OCI-LY7 (cell line): Measurements from ENCODE around the gene TRIM26. TPM values are rescaled to one million over a fixed set of nuclear protein-coding genes. Genes with fewer than 3 reads are reported as not detected.
"Not testable (repeated sequence)": the region's sequence is repeated elsewhere in the genome, so short reads cannot be mapped to it uniquely, and the experiment has no call there.

Experiments
- BruUV-seq: library from RNA; stranded (reverse); fragments of 400-500 nt; replicated peaks from 2 replicates; lab custom pipeline; 2021; lab: Mats Ljungman, UMichigan
- CTCF ChIA-PET: fragments of 300-600 bp; sonication (Branson Sonifier 250); formaldehyde crosslinking; loops from one replicate; lab custom pipeline; 2022; ENCODE audit warnings: antibody characterized with exemption; ENCODE audit not compliant: unreplicated experiment; lab: Charles Lee
- POLR2A ChIA-PET: fragments of 300-600 bp; sonication (Branson Sonifier 250); formaldehyde crosslinking; loops from one replicate; lab custom pipeline; 2022; ENCODE audit warnings: antibody characterized with exemption; lab: Charles Lee
- DNase-seq: peaks from one replicate; pipeline ENCODE4 v3.0.0-alpha.2; 2015; ENCODE audit warnings: low spot score
- H2AFZ ChIP-seq: fragments of 200-600 bp; sonication (generic), shearing (Covaris generic); 2 replicates; pipeline ENCODE4 v1.6.1; 2014; ENCODE audit warnings: mild to moderate bottlenecking, antibody characterized with exemption, low read length, moderate library complexity
- H3K27ac ChIP-seq: fragments of 200-600 bp; sonication (generic); 2 replicates; pipeline ENCODE4 v1.5.1; 2014; ENCODE audit warnings: mixed run types, low read depth, mild to moderate bottlenecking, moderate library complexity, low read length, inconsistent platforms; ENCODE audit not compliant: poor library complexity, severe bottlenecking
- H3K36me3 ChIP-seq: fragments of 200-600 bp; sonication (generic); 2 replicates; pipeline ENCODE4 v1.6.1; 2014; ENCODE audit warnings: mild to moderate bottlenecking, antibody characterized with exemption, low read length, moderate library complexity, mixed read lengths; ENCODE audit not compliant: insufficient read depth
- H3K4me1 ChIP-seq: fragments of 200-600 bp; sonication (generic); 2 replicates; pipeline ENCODE4 v1.5.1; 2014; ENCODE audit warnings: mild to moderate bottlenecking, low read length; ENCODE audit not compliant: insufficient read depth, poor library complexity, severe bottlenecking
- H3K4me2 ChIP-seq: fragments of 200-600 bp; sonication (generic); 2 replicates; pipeline ENCODE4 v1.6.1; 2014; ENCODE audit warnings: mild to moderate bottlenecking, low read length
- H3K4me3 ChIP-seq: fragments of 200-600 bp; sonication (generic); 2 replicates; pipeline ENCODE4 v1.5.1; 2014; ENCODE audit warnings: mild to moderate bottlenecking, low read depth, low read length; ENCODE audit not compliant: poor library complexity, severe bottlenecking
- H3K79me2 ChIP-seq: fragments of 200-600 bp; sonication (generic); 2 replicates; pipeline ENCODE4 v1.6.1; 2016; ENCODE audit warnings: low read depth, mild to moderate bottlenecking, low read length, moderate library complexity, mixed read lengths; ENCODE audit not compliant: insufficient read depth
- H3K9me2 ChIP-seq: fragments of 200-600 bp; sonication (generic); 2 replicates; pipeline ENCODE4 v1.6.1; 2016; ENCODE audit warnings: mild to moderate bottlenecking, low read length, mixed read lengths; ENCODE audit not compliant: insufficient read depth
- H3K9me3 ChIP-seq: fragments of 200-600 bp; sonication (generic); 2 replicates; pipeline ENCODE4 v1.6.1; 2014; ENCODE audit warnings: mild to moderate bottlenecking, mixed run types, low read length, mixed read lengths
- H4K20me1 ChIP-seq: fragments of 200-600 bp; sonication (generic); 2 replicates; pipeline ENCODE4 v1.6.1; 2014; ENCODE audit warnings: mild to moderate bottlenecking, antibody characterized with exemption, low read length, moderate library complexity, mixed read lengths; ENCODE audit not compliant: insufficient read depth
- CTCF ChIP-seq: fragments of 200-600 bp; sonication (generic); conservative IDR thresholded peaks from 2 replicates; pipeline ENCODE4 v1.5.1; 2014; ENCODE audit warnings: mild to moderate bottlenecking, antibody characterized with exemption, low read length, moderate library complexity, mixed read lengths
- EZH2phosphoT487 ChIP-seq: fragments of 200-600 bp; sonication (generic); IDR thresholded peaks from 2 replicates; pipeline ENCODE4 v1.6.1; 2018; ENCODE audit warnings: low read depth, borderline replicate concordance, mild to moderate bottlenecking, mixed run types, antibody characterized with exemption, low read length, moderate library complexity, mixed read lengths
- intact Hi-C: fragments of 100-400 bp; cut with micrococcal nuclease; formaldehyde crosslinking; loops from one replicate; pipeline ENCODE4 v1.10.0; 2022; ENCODE audit not compliant: unreplicated experiment
- total RNA-seq, 2 experiments: library from RNA; depleted of rRNA in 1 of 2; stranded (reverse); fragments of >200 nt in 1 of 2; shearing (Covaris generic) in 1 of 2; gene quantifications; 2 replicates each; pipeline ENCODE4 v1.2.3, GENCODE V29; 2014 to 2022

Gene TRIM26
- total RNA-seq, 2 experiments from 2014 or later: 53.2 to 53.3 TPM

- CTCF ChIA-PET: no interaction called here
- peak; percentile 85 for DNase-seq
- Histone ChIP-seq H3K27ac (peak overlapping the region; percentile 12), H3K4me3 (peak overlapping the region; percentile 92), H3K9me2 (0 out of 2 replicates have a peak, but pooled peaks cover 7% of the 10 kb centered on the region), H2AFZ (peak overlapping the region; percentile 97), H3K36me3 (0 out of 2 replicates have a peak, but pooled peaks cover 9% of the 10 kb centered on the region), H3K9me3 (no peaks in the 10 kb centered on the region; the same call in 1 of the 2 replicates), H4K20me1 (no peaks in the 10 kb centered on the region), H3K4me2 (peak overlapping the region; percentile 89), H3K4me1 (peaks cover 16% of the 10 kb centered on the region), H3K79me2 (no peaks in the 10 kb centered on the region)
- no TSS peak for BruUV-seq
- TF ChIP-seq EZH2phosphoT487 (no peak), CTCF (peak; percentile 51)
- intact Hi-C loops: loop anchor here (2.0 kb wide), 1 partner anchor 47 kb away; the partner anchor contains the start of gene TRIM26
- POLR2A ChIA-PET: no interaction called here
These were observed 46.2 kb upstream of the TRIM26 start for GRCh38 chr6:30259140-30260035.

DNA sequence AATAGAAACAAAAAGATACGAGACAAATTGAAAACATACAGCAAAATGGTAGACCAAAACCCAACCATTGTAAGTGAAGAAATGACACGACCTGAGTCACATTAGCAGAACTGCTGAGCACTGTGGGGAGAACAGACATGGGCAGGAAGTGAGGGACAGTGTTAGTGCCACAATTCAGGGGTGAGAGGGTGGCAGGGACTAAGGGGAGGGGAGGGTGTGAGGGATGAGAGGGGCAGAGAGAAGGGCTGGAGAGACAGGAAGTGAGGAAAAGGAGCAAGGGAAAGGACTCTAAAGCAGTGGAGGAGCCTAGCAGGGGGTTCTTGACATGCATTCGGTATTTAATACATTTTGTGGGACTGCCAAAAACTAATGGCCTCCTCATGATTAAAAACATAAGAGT is 45.0 kb upstream of the TRIM26 start:
- Histone ChIP-seq H3K4me3 (no peak overlapping the region), H3K79me2 (no peaks in the 10 kb centered on the region), H3K9me3 (no peaks in the 10 kb centered on the region; the same call in 1 of the 2 replicates), H3K4me1 (peaks cover 16% of the 10 kb centered on the region), H4K20me1 (no peaks in the 10 kb centered on the region), H3K36me3 (0 out of 2 replicates have a peak, but pooled peaks cover 6% of the 10 kb centered on the region), H3K4me2 (no peak overlapping the region), H3K9me2 (0 out of 2 replicates have a peak, but pooled peaks cover 7% of the 10 kb centered on the region), H2AFZ (peak overlapping the region; percentile 97), H3K27ac (no peak overlapping the region)
- ChIA-PET POLR2A (no interaction called here), CTCF (no interaction called here)
- DNase-seq: peak; percentile 12
- BruUV-seq: no TSS peak
- TF ChIP-seq EZH2phosphoT487: no peak
- TF ChIP-seq CTCF: no peak
- intact Hi-C loops: loop anchor here (2.0 kb wide), 1 partner anchor 45 kb away; the partner anchor contains the start of gene TRIM26

- H3K79me2 ChIP-seq, H3K4me2 ChIP-seq, H4K20me1 ChIP-seq, CTCF ChIA-PET, DNase-seq, H2AFZ ChIP-seq, intact Hi-C loops, H3K9me3 ChIP-seq, H3K36me3 ChIP-seq, BruUV-seq, H3K9me2 ChIP-seq, H3K27ac ChIP-seq, POLR2A ChIA-PET, H3K4me1 ChIP-seq, H3K4me3 ChIP-seq: not testable (repeated sequence)
These were observed 39.2 kb upstream of the TRIM26 start for GRCh38 chr6:30252417-30252816.
